ENCODE measurements around the gene MAP4K4.

The MAP4K4 gene

DNA sequence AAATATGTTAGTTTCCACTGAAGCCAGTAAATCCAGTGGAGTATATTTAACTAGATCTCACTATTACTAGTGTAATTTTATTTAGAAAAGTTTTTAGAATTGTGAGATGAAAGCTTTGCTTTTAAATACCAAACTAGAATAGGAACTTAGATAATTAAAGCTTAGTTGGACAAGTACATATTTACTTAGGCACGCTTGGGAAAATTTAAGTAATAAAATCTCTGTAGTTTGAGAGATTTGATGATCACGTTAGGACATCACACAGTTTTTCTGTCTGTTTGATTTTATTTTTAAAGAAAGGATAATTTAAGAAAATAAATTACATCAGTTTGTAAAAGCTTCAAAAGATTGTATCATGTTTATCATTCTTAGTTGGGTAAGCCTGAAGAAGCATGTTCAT lies 153.5 kb downstream of the MAP4K4 start:
- TF ChIP-seq, protein P1, sequence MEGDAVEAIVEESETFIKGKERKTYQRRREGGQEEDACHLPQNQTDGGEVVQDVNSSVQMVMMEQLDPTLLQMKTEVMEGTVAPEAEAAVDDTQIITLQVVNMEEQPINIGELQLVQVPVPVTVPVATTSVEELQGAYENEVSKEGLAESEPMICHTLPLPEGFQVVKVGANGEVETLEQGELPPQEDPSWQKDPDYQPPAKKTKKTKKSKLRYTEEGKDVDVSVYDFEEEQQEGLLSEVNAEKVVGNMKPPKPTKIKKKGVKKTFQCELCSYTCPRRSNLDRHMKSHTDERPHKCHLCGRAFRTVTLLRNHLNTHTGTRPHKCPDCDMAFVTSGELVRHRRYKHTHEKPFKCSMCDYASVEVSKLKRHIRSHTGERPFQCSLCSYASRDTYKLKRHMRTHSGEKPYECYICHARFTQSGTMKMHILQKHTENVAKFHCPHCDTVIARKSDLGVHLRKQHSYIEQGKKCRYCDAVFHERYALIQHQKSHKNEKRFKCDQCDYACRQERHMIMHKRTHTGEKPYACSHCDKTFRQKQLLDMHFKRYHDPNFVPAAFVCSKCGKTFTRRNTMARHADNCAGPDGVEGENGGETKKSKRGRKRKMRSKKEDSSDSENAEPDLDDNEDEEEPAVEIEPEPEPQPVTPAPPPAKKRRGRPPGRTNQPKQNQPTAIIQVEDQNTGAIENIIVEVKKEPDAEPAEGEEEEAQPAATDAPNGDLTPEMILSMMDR (IDR thresholded peaks at IDR 0.05; ENCODE audit: low read depth, low read length, missing control alignments): no peak
- in situ Hi-C loops (cut with HindIII; ENCODE audit: low sequenced_read_pairs): no loop called here
- no peak for DNase-seq (ENCODE audit: low read depth)
- no peak overlapping the region for H3K4me3 ChIP-seq (ENCODE audit: low read depth, low read length)

DNA sequence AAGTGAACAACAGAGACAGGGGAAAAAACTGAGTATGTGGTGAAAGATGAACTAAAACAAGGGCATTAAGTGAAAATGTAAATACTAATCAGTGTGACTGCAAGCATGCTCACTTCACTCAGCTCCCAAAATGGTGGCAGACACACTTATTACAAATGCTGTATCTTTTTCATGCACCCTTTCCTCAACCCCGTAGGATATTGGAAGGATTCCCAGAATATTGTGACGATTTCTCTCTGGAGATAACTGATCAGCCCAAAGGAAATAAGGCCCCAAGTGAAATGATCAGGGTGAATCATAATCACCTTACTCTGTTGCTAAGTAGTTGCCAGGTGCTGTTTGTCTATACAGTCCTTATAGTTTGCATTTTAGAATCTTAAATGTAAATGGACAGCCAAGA lies 155.3 kb downstream of the MAP4K4 start:
- in situ Hi-C loops (cut with HindIII; ENCODE audit: low sequenced_read_pairs): no loop called here
- TF ChIP-seq, protein P1 (IDR thresholded peaks at IDR 0.05; ENCODE audit: low read depth, low read length, missing control alignments): no peak
- no peak for DNase-seq (ENCODE audit: low read depth)
- H3K4me3 ChIP-seq (ENCODE audit: low read depth, low read length): no peak overlapping the region

DNA sequence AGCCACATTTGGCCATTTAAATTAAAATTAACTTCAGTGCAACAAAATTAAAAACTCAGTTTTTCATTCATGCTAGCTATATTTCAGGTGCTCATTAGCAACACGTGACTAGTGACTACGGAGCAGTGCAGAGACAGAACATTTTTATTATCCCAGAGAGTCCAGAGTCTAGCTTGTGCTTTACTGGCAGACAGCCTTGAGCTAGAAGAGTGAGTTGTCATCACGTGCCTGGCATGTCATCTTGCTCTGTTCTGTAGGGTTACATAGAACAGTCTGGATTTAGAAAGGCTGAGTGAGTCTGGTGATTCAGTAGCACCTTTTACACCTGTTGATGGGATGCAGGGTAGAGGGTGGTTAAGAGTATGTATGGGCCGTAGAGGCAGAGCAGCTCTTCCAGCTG lies 157.4 kb downstream of the MAP4K4 start:
- in situ Hi-C loops (cut with HindIII; ENCODE audit: low sequenced_read_pairs): no loop called here
- TF ChIP-seq, protein P1 (IDR thresholded peaks at IDR 0.05; ENCODE audit: low read depth, low read length, missing control alignments): no peak
- H3K4me3 ChIP-seq (ENCODE audit: low read depth, low read length): no peak overlapping the region
- no peak for DNase-seq (ENCODE audit: low read depth)

DNA sequence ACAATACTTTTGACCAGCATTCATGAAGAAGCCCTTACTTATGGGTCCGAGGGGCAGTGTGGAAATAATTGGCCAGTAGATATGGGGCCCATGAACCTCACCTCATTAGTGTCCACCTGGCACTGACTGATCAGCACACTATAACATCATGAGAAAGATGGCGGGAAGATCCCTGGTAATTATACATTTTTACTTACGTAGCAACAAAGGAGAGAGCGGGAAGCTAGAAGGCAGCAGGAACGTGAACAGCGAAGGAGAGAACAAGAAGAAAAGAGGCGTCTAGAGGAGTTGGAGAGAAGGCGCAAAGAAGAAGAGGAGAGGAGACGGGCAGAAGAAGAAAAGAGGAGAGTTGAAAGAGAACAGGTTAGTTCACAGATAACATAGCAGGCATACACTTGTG lies 158.3 kb downstream of the MAP4K4 start:
- DNase-seq (ENCODE audit: low read depth): no peak
- in situ Hi-C loops (cut with HindIII; ENCODE audit: low sequenced_read_pairs): no loop called here
- H3K4me3 ChIP-seq (ENCODE audit: low read depth, low read length): no peak overlapping the region
- TF ChIP-seq, protein P1 (IDR thresholded peaks at IDR 0.05; ENCODE audit: low read depth, low read length, missing control alignments): no peak

DNA sequence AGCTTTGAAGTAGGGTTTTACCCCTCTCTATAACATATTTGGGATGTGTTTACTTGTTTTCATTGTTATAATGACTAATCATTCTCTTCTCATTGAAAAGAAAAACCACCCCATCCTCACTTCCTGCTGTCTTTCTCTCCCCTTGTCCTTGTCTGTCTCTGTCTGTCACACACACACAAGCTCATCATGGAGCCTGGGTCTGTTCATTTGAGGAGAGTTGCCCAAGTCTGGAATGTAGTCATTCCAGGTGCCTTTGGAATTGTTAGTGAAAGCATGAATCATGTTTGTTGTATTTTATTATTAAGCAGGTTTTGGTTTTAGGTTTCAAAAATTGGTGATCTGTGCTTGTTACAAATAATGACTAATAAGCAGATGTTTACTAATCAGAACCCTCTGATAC lies 160.7 kb downstream of the MAP4K4 start:
- no peak for DNase-seq (ENCODE audit: low read depth)
- in situ Hi-C loops (cut with HindIII; ENCODE audit: low sequenced_read_pairs): no loop called here
- H3K4me3 ChIP-seq (ENCODE audit: low read depth, low read length): no peak overlapping the region
- TF ChIP-seq, protein P1 (IDR thresholded peaks at IDR 0.05; ENCODE audit: low read depth, low read length, missing control alignments): no peak

DNA sequence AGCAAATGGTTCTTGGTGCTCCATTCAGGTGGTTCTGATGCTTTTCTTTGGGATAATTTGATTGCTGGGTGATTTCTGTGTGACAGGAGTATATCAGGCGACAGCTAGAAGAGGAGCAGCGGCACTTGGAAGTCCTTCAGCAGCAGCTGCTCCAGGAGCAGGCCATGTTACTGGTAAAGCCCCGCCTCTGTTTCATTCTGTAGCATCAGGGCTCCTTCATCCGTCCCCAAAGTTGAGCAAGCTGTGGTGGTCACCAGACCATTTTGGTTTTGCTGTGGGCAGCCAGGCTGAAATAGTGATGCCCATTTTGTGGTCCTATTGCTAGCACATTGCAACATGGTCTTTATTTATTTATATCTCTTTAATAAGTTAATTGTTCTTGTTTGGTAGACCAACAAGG lies 161.4 kb downstream of the MAP4K4 start:
- no peak overlapping the region for H3K4me3 ChIP-seq (ENCODE audit: low read depth, low read length)
- TF ChIP-seq, protein P1 (IDR thresholded peaks at IDR 0.05; ENCODE audit: low read depth, low read length, missing control alignments): no peak
- DNase-seq (ENCODE audit: low read depth): no peak
- in situ Hi-C loops (cut with HindIII; ENCODE audit: low sequenced_read_pairs): no loop called here

DNA sequence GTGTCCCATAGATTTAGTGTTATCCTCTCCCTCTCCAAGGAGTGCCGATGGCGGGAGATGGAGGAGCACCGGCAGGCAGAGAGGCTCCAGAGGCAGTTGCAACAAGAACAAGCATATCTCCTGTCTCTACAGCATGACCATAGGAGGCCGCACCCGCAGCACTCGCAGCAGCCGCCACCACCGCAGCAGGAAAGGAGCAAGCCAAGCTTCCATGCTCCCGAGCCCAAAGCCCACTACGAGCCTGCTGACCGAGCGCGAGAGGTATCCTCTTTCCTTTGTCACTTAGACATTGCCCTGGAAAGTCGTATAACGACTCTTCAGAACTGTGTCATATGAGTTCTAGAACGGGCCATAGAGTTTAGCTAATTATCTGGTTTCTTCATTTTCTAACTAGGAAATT lies 162.1 kb downstream of the MAP4K4 start:
- TF ChIP-seq, protein P1 (IDR thresholded peaks at IDR 0.05; ENCODE audit: low read depth, low read length, missing control alignments): no peak
- no peak for DNase-seq (ENCODE audit: low read depth)
- in situ Hi-C loops (cut with HindIII; ENCODE audit: low sequenced_read_pairs): no loop called here
- no peak overlapping the region for H3K4me3 ChIP-seq (ENCODE audit: low read depth, low read length)

Data from astrocyte of the cerebellum (primary cell).